ENCODE measurements around the gene RDH5. TPM values are rescaled to one million over a fixed set of nuclear protein-coding genes. Genes with fewer than 3 reads are reported as not detected.

RDH5 gene
- total and polyA plus RNA-seq, 4 donors: 9.2 to 61.7 (median 29.2) TPM

GRCh38 chr12:55712700-55713415 lies 7.3 kb upstream of the RDH5 start:
- WGBS: 36% methylated on average over 1 of the region's 1 CpG
- no peak for DNase-seq (ENCODE audit: low spot score)
- H3K9ac ChIP-seq (ENCODE audit: low read depth in 1 of 2, low read length in 2 of 2): no peak overlapping the region

DNA sequence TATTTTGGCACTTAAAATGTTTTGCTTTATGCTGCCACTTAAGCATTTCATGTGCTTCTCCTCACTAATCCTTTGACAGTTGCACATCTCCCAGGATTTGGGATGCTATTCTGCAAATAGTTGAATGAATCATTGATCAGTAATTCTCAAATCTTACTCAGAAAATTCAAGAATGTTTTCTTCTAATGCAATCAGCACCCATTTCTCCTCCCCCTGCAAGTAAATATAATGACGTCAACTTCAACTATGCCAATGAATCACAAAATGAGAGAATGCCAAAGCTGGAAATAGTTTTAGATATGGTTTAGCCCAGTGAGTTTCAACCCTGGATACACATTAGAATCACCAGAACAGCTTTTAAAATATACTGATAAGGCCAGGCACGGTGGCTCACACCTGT lies 6.5 kb upstream of the RDH5 start:
- no peak overlapping the region for H3K4me3 ChIP-seq (ENCODE audit: low read depth in 1 of 3, low read length in 3 of 3)
- 48% methylated on average over 2 of the region's 2 CpGs for WGBS
- H3K27ac ChIP-seq (ENCODE audit: low read depth in 1 of 2, low read length in 2 of 2): no peak overlapping the region
- no peaks in the 10 kb centered on the region for H3K36me3 ChIP-seq (ENCODE audit: control insufficient read depth in 4 of 4, insufficient read depth in 3 of 4, low read depth in 1 of 4, low read length in 3 of 4)
- H3K9me3 ChIP-seq (ENCODE audit: control insufficient read depth in 4 of 4, low read length in 3 of 4): no peaks in the 10 kb centered on the region
- DNase-seq (ENCODE audit: low spot score): no peak
- H3K4me1 ChIP-seq (ENCODE audit: control insufficient read depth in 4 of 4, insufficient read depth in 4 of 4, low read length in 3 of 4): peaks cover 19 to 35% (median 30%) of the 10 kb centered on the region in 4 donors
- TF ChIP-seq, protein P1, sequence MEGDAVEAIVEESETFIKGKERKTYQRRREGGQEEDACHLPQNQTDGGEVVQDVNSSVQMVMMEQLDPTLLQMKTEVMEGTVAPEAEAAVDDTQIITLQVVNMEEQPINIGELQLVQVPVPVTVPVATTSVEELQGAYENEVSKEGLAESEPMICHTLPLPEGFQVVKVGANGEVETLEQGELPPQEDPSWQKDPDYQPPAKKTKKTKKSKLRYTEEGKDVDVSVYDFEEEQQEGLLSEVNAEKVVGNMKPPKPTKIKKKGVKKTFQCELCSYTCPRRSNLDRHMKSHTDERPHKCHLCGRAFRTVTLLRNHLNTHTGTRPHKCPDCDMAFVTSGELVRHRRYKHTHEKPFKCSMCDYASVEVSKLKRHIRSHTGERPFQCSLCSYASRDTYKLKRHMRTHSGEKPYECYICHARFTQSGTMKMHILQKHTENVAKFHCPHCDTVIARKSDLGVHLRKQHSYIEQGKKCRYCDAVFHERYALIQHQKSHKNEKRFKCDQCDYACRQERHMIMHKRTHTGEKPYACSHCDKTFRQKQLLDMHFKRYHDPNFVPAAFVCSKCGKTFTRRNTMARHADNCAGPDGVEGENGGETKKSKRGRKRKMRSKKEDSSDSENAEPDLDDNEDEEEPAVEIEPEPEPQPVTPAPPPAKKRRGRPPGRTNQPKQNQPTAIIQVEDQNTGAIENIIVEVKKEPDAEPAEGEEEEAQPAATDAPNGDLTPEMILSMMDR (IDR thresholded peaks at IDR 0.05; ENCODE audit: low read depth, low read length, missing input control): no peak
- TF ChIP-seq JUND (IDR thresholded peaks at IDR 0.05) (peak in 1 of 2 donors; percentile 33), YY1 (IDR thresholded peaks at IDR 0.05) (peak; percentile 26), RAD21 (IDR thresholded peaks at IDR 0.05) (no peak)
- no peak overlapping the region for H3K9ac ChIP-seq (ENCODE audit: low read depth in 1 of 2, low read length in 2 of 2)
- no peaks in the 10 kb centered on the region for H3K27me3 ChIP-seq (ENCODE audit: control insufficient read depth in 4 of 4, insufficient read depth in 4 of 4, low read length in 3 of 4)

More at GRCh38 chr12:55712700-55713415, 7.3 kb upstream of the RDH5 start:
- Histone ChIP-seq H3K4me1 (ENCODE audit: control insufficient read depth in 4 of 4, insufficient read depth in 4 of 4, low read length in 3 of 4) (peaks cover 19 to 37% (median 27%) of the 10 kb centered on the region in 4 donors), H3K27me3 (ENCODE audit: control insufficient read depth in 4 of 4, insufficient read depth in 4 of 4, low read length in 3 of 4) (no peaks in the 10 kb centered on the region), H3K9me3 (ENCODE audit: control insufficient read depth in 4 of 4, low read length in 3 of 4) (no peaks in the 10 kb centered on the region), H3K4me3 (ENCODE audit: low read depth in 1 of 3, low read length in 3 of 3) (no peak overlapping the region), H3K27ac (ENCODE audit: low read depth in 1 of 2, low read length in 2 of 2) (no peak overlapping the region), H3K36me3 (ENCODE audit: control insufficient read depth in 4 of 4, insufficient read depth in 3 of 4, low read depth in 1 of 4, low read length in 3 of 4) (no peaks in the 10 kb centered on the region)
- no peak for TF ChIP-seq JUND (IDR thresholded peaks at IDR 0.05)
- TF ChIP-seq RXRA (IDR thresholded peaks at IDR 0.05): peak in 1 of 2 donors; percentile 55
- TF ChIP-seq HNF4A (conservative IDR thresholded peaks at IDR 0.05): peak in 1 of 2 donors; percentile 56

GRCh38 chr12:55715169-55715764 lies 4.9 kb upstream of the RDH5 start:
- 74% methylated on average over 7 of the region's 7 CpGs for WGBS
- peak overlapping the region; percentile 71 to 92 (median 84) for H3K4me3 ChIP-seq (ENCODE audit: low read depth in 1 of 3, low read length in 3 of 3)
- peaks cover 26 to 50% (median 43%) of the 10 kb centered on the region in 4 donors for H3K4me1 ChIP-seq (ENCODE audit: control insufficient read depth in 4 of 4, insufficient read depth in 4 of 4, low read length in 3 of 4)
- no peak for DNase-seq (ENCODE audit: low spot score)
- peak overlapping the region; percentile 0 to 79 for H3K9ac ChIP-seq (ENCODE audit: low read depth in 1 of 2, low read length in 2 of 2)
- no peaks in the 10 kb centered on the region for H3K36me3 ChIP-seq (ENCODE audit: control insufficient read depth in 4 of 4, insufficient read depth in 3 of 4, low read depth in 1 of 4, low read length in 3 of 4)
- no peaks in the 10 kb centered on the region for H3K27me3 ChIP-seq (ENCODE audit: control insufficient read depth in 4 of 4, insufficient read depth in 4 of 4, low read length in 3 of 4)
- no peaks in the 10 kb centered on the region for H3K9me3 ChIP-seq (ENCODE audit: control insufficient read depth in 4 of 4, low read length in 3 of 4)
- peak overlapping the region; percentile 91 to 93 for H3K27ac ChIP-seq (ENCODE audit: low read depth in 1 of 2, low read length in 2 of 2)
- TF ChIP-seq RAD21 (IDR thresholded peaks at IDR 0.05) (no peak), GABPA (IDR thresholded peaks at IDR 0.05 in 1 of 2, conservative IDR thresholded peaks at IDR 0.05 in 1 of 2) (no peak), RXRA (IDR thresholded peaks at IDR 0.05) (no peak), JUND (IDR thresholded peaks at IDR 0.05) (no peak), ATF3 (IDR thresholded peaks at IDR 0.05) (no peak), EGR1 (IDR thresholded peaks at IDR 0.05; ENCODE audit: low read depth in 2 of 2) (no peak), FOXA1 (IDR thresholded peaks at IDR 0.05) (no peak), SP1 (IDR thresholded peaks at IDR 0.05) (no peak), REST (IDR thresholded peaks at IDR 0.05) (no peak), NR2F2 (IDR thresholded peaks at IDR 0.05) (no peak), HNF4A (conservative IDR thresholded peaks at IDR 0.05) (no peak), TAF1 (conservative IDR thresholded peaks at IDR 0.05) (no peak), YY1 (IDR thresholded peaks at IDR 0.05) (no peak)
- TF ChIP-seq, protein P1 (IDR thresholded peaks at IDR 0.05; ENCODE audit: low read depth, low read length, missing input control): no peak
- TF ChIP-seq, protein P2, sequence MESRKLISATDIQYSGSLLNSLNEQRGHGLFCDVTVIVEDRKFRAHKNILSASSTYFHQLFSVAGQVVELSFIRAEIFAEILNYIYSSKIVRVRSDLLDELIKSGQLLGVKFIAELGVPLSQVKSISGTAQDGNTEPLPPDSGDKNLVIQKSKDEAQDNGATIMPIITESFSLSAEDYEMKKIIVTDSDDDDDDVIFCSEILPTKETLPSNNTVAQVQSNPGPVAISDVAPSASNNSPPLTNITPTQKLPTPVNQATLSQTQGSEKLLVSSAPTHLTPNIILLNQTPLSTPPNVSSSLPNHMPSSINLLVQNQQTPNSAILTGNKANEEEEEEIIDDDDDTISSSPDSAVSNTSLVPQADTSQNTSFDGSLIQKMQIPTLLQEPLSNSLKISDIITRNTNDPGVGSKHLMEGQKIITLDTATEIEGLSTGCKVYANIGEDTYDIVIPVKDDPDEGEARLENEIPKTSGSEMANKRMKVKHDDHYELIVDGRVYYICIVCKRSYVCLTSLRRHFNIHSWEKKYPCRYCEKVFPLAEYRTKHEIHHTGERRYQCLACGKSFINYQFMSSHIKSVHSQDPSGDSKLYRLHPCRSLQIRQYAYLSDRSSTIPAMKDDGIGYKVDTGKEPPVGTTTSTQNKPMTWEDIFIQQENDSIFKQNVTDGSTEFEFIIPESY (IDR thresholded peaks at IDR 0.05): no peak

Data from liver (tissue), 9 donors.